Brain pericyte (primary cell): ENCODE results near the gene NFATC1.
"Not testable (repeated sequence)": the region's sequence is repeated elsewhere in the genome, so short reads cannot be mapped to it uniquely, and the experiment has no call there.

Source experiments
- DNase-seq: peaks from one replicate; pipeline ENCODE4 v3.0.0-alpha.2; 2012; ENCODE audit warnings: low read depth, low spot score

The NFATC1 gene

DNA sequence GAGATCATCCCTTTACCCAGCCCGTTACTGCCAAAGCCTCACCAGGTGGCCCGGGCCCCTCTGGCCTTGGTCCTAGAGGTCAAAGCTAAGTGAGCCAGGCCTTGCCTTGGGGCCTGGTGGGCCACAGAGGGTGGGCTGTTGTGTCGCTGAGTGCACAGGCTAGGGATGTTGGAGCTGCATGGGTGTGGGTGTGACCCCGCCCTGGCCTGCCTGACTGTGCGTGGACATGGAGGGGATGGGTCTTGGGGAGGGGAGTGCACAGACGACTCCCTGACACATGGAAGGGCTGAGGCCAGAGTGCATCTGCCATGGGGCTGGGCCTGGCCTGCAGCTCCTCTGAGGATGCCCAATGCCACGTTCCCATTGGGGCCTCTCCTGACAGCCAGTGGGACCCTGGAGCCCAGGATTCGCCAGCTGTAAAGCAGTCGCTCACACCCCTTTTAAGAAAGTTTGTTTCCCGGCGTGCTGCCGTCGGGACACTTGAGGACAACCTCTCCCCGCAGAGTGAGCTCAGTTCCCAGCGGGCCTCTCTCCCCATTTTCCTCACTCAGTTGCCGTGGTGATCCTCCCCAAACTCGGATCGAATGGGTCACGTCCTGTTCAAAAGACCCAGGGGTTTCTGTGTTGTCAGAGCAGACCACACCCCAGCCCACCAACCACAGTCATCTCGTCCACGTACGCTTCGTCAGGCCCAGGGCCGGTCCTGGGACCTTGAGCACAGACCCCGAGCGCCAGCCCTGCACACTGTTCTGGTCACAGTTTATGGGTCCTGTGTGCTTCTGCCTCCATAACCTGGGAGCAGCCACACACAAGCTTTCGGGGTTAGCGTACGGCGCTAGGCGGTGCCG, 93.5 kb downstream of the NFATC1 start:
- DNase-seq = no peak

DNA sequence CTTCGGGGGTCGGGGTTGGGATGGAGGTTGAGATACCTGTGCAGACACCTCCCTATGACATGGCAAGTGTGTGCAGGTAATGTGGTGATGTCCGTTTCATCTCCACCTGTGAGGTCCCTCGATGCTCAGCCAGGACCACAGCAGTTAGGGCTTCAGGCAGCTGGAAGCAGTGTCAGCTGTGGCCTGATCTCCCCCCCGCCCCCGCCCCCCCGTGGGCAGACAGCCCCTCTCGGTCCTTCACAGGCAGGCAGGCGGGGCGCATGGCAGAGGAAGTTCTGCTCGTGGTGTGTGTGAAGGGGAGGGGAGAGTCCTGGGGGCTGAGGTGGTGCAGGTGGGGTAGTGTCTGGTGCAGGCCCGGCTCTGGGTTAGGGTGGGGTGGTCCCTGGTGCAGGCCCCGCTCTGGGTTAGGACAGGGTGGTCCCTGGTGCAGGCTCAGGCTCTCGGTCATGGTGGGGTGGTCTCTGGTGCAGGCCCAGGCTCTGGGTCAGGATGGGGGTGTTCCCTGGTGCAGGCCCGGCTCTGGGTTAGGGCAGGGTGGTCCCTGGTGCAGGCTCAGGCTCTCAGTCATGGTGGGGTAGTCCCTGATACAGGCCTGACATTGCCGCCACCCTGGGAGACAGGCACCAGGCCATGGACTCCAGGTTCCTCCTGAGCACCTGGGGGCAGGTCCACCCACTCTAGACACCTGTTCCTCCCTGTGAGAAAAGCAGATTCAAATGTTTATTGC, 94.3 kb downstream of the NFATC1 start:
- DNase-seq = no peak

DNA sequence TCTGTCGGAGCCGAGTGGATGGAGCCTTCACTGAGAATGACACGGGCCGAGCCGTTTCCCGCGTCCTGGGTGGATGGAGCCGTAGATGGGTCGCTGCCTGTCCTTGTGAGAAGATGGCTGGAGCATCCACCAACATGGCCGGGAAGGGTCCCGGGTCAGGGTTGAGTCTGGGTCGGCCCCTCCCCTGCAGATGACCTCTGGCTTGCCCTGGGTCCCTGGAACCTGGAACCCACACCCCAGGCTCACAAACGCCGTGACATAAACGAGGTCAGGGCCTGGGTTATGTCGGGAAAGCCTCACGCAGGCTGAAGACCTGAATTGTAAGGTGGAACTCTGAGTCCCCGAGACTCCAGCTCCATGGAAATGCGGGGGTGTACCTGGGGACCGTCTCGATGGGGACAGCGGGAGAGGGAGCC, 94.9 kb downstream of the NFATC1 start:
- DNase-seq = no peak

DNA sequence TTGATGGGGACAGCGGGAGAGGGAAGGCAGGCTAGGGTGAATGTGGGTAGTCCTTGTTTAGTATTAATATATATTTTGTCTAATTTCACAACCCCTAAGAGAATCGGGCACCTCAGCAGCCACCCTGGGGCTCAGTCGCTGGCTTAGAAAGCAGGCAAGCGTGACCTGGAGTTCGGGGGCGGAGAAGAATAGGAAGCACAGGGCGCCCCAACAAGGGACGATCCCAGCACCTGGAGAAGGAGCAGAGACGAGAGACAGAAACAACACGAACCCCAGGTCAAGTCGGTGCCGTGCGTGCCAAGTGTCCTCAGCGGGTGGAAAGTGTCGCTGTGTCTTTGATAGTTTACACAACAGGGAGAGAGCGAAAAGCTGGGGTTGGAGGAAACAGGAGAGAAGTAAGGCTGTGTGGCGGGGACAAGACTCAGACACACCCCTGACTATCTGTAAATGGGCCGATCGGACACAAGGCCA, 95.4 kb downstream of the NFATC1 start:
- DNase-seq = no peak

DNA sequence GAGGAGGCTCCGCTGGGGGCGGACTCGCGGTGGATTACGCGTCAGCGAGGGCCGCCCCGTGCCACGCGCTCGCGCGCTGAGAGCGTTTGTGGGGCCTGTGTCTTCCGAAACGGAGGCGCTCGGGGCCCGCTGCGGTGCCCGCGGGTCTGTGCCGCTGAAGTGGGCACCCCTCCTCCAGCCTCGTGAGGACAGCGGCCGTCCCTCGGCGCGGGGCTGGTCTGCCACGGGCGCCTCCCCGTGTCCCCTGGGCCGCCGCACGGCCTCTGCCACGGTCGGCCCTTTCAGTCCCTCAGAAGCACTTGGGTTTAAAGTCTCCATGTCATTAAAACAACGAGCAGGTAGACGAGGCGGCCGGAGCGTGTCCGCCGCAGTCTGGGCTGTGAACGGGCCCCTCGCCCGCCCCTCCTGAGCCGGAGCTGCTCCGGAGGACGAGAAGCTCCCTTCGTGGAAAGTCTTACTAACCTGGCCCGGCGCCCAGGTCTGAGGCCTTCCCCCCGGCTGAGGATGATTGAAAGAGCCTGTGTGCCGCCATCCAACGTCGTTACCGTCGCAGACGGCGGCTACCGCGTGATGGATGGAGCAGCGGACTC, 97.6 kb downstream of the NFATC1 start:
- no peak for DNase-seq

DNA sequence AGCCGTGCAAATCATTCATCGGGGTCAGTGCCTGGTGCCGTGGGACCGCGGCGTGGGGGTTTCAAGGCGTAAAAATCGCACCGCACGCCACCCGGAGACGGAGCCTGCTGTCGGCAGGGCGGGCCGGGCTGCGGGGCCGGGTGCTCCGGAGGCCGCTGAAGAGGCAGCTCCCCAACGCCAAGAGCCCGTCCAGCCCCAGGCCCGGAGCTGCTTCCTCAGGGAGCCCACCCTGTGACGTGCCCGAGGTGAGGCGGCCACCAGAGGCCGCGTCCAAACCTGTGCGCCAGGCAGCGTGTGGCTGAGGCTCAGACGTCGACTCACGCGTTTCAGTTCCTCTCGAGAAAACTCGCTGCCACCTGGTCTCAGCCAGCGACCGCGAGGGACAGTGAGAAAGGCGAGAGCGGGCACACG, 98.1 kb downstream of the NFATC1 start:
- no peak for DNase-seq

DNA sequence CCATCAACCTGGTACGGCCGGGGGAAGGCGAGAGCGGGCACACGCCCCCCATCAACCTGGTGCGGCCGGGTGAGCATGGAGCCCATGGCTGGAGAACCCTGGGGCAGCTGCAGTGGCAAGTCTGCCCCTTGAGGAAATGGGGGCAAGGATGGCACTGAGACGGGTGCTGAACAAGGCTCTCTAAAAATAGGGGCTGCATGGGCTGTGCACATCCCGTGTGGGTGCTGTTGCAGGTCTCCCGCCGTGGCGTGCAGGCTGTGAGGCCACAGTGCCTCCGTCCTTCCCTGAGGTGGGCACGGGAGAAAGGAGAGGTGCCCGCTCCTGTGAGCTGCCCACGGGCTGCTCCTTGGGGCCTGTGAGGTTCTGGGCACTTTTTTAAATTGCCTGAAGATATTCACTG, 99.2 kb downstream of the NFATC1 start:
- no peak for DNase-seq

DNA sequence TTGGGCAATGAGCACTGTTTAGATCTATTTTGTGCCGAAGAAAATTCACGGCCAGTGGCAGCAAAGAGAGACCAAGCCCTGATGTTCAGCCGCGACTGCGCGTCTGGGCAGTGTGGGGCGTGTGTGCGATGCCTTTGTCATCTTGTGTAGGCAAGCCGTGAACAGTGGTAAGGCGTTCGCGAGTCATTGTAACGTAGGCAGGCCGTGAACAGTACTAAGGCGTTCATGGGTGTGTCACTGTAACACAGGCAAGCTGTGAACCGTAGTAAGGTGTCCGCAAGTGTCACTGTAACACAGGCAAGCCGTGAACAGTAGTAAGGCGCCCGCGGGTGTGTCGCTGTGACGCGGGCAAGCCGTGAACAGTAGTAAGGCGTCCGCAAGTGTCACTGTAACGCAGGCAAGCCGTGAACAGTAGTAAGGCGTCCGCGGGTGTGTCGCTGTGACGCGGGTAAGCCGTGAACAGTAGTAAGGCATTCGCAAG, 99.9 kb downstream of the NFATC1 start:
- no peak for DNase-seq

DNA sequence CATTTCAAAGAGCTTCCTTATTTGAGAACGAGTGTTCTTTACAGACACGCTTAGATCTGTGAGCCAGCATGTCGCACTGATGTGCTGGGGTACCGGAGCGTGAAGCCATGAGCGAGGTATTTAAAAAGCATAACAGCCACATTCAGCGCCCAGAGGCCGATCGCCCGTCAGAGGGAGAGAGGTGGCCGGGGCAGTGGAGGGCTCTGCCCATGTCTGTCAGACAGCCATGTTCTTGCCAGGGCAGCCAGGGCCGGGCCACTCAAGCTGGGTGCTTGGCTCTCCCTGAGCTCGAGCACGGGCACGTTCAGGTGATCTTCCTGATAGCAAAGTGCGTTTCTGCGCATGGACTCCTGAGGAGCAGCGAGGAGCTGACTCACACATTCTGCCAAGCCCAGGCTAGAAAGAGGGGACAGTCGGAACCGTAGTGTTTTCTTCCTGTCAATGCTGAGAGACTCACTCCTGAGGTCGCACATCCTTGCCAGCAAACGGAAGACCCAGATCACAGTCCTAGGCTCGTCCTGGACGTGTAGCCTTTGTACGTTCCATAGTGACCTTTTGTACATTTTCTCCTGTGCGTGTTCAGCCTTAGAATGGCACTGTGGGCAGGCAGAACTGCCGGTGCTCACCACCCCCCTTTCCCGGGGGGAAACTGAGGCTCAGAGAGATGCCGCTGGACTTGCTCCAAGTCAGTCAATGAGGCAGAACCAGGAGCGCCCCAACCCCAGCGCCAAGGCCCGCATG, 100.7 kb downstream of the NFATC1 start:
- no peak for DNase-seq

DNA sequence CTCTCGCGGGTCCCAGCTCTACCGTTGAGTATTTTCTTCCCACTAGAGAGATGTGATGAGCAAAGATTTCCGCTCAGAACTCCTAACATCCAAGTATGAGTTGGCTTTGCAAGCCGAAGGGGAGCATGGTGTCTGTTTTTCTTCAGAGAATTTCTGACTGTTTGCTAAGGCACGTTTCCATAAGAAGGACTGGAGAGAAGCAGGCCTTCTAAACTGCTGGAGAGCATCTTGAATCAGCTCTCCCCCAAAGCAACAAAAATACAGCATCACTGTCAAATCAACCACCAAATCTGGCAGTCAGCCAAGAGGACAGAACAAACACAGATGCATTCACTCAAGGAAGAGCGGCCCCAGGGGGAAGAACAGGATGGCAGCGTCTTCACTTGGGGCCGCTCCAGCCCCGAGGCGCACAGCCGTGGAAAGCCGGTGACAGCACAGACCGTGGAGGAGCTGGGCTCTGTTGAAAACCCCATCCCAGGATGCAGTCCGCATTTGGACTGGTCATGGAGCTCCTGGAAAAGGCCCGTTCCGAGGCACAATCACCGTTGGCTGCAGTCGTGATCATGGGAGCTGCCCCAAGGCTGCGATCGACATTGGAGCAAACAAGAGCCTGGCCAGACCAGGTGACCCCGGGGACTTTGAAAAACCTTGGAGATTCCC, 101.4 kb downstream of the NFATC1 start:
- peak; percentile 50 for DNase-seq

DNA sequence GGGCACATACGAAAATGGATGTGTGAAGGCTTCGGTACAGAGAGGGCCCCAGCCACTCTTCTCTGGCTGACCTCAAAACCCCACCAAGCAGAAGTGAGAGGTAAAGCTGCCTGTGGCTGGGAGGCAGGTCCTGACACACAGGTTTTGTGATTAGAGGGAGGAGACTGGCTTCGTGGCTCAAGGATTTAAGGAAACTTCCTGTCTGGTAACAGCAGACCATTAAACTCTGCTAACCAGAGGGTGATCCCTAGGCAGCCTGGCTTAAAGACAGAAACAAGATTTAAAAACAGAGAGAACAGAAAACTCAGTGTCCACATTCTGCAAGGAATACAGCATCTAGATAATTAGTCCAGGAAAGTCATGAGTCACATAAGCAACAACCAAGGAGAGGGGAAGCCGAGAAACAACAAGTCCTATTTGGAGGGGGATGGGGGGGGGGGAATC, 101.9 kb downstream of the NFATC1 start:
- DNase-seq = no peak

DNA sequence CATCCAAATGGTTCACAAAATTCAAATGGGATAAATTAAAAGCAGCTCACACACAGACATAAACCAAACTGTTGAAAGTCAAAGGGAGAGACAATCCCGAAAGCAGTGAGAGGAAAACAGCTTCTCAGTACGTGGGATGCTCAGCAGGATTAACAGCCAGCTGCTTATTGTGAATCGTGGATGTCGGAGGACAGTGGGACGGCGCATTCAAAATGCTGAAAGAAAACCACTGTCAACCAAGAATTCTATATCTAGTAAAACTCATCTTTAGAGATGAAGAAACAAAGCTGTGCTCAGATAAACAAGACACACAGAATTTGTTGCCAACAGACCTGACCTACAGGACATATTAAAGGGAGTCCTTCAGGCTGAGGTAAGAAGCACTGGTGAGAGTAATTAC, 102.9 kb downstream of the NFATC1 start:
- no peak for DNase-seq

DNA sequence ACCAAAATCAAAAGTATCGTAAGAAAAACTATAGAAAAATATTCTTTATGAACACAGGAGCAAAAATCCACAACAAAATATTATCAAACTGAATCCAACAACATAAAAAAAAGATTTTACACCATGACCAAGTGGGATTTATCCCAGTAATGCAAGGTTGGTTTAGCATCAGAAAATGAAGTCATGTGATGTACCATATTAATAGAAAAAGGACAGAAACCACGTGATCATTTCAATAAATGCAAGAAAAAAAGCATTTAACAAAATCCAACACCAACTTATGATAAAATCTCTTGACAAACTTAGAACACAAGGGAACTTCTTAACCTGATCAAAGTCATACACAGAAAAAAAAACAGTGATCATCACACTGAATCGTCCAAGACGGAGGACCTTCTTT, 105.3 kb downstream of the NFATC1 start:
- no peak for DNase-seq

DNA sequence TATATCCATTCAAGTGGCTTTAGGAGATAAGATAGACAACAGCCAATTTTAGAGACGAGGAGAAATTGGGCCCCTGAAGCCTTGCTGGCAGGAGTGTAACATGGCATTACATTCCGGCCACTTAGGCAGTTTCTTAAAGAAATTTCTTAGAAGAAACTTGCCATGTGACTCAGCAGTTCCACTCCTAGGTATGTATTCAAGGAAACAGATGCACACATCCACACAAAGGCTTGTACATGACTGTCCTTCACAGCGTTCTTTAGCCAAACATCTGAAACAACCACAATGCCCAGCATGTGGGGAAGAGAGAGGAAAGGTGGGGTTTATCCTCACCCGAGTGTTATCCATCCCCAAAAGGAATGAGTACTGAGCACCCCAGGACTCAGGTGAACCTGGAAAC, 107.1 kb downstream of the NFATC1 start:
- DNase-seq = no peak

DNA sequence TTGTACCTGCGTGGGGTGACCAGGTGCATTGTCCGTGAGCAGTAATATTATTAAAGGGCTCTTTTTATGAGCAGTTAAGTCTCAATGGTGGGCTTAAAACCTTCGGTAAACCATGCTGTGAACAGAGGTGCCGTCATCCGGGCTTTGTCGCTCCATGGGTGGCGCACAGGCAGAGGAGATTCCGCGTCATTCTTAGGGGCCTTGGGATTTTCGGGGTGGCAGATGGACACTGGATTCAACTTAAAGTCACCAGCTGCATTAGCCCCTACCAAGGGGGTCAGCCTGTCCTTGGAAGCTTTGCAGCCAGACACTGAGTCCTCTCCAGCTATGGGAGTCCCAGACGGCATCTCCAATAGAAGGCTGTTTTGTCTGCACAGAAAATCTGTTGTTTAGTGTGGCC, 107.7 kb downstream of the NFATC1 start:
- no peak for DNase-seq

DNA sequence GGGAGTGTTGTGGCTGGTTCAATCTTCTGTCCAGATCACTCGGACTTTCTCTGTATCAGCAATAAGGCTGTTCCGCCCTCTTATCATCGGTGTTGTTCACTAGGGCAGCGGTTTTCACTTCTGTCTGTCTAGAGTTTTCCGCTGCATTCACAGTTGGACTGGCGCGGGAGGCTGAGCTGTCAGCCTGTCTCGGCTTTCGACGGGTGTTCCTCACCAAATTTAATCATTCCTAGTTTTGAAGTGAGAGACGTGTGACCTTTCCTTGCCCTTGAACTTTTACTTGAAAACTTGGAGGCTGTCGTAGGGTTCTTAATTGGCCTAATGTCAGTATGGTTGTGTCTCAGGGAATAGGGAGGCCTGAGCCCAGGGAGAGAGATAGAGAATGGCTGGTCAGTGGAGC, 108.3 kb downstream of the NFATC1 start:
- DNase-seq = no peak

DNA sequence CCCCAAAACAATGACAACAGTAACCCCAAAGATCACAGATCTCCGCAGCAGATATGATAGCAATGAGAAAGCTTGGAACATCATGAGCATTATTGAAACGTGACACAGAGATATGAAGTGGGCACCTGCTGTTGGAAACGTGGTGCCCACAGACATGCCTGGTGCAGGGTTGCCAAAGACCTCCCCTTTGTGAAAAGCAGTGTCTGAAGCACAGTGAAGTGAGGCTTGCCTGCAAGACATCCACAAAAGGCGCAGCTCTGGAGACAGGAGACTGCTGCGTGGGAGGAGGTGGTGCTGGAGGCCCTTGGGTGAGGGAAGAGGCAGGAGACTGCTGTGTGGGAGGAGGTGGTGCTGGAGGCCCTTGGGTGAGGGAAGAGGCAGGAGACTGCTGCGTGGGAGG, 108.8 kb downstream of the NFATC1 start:
- DNase-seq = not testable (repeated sequence)

DNA sequence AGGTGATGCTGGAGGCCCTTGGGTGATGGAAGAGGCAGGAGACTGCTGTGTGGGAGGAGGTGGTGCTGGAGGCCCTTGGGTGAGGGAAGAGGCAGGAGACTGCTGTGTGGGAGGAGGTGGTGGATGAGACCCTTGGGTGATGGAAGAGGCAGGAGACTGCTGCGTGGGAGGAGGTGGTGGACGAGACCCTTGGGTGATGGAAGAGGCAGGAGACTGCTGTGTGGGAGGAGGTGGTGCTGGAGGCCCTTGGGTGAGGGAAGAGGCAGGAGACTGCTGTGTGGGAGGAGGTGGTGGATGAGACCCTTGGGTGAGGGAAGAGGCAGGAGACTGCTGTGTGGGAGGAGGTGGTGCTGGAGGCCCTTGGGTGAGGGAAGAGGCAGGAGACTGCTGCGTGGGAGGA, 109.7 kb downstream of the NFATC1 start:
- DNase-seq = not testable (repeated sequence)

DNA sequence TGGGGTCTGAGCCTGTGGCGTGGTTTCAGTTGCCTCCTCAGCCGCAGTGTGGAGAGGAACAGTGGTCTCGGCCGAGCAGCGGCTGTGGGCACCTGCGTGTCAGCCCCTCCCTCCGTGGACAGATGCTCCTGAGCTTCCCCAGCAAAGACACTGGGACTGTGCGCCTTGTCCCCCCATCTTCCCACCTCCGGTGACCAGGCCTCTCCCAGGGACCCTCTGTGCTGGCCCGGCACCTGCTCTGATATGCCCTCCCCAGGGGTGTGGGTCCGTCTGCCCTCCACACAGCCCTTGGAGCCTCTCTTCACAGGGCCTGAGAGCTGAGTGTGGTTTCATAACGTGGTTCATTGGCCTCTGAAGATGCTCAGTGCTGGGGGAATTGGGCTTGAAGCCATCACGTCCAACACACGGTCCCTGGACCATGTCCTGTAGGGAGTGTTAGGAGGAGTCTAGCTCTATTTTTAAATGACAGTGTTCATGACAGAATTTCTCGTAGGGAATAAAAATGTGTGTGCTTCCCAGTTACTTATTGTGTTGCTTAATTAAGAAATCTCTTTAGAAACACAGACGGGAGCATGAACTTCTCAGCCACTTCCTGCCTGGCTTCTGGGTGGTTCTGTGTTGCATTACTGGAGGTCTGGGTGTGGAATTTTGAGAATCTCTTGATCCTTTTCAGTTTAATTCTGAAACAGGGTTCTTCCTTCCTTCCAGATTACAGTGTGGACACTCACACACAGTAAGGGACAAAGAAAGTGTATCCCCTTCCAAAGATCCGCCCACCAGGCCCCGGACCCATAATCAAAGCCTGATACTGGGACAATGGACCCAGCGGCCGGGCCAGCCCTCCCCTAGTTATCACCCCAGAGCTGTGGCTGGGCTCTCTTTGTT, 110.7 kb downstream of the NFATC1 start:
- DNase-seq = no peak

DNA sequence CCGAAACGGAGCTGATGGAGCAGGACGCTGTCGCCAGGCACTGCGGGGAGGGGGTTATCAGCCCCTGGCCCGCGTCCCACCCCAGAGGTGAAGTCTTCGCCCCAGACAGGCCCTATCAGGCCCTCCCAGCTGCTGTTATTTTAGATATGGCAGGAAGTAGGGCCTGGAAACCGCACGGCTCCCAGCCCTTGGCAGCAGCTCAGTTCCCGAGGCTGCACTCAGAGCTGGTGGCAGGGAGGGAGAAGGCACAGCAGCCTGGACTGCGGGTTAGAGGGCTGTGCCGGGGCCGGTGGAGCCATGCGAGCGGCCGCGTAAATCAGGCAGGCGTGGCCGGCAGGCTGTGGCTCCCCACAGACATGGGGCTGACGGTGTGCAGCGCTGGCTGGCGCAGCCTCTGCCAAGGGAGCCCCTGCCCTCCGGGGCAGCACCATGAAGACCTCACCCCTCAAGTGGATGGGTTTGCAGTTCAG, 111.4 kb downstream of the NFATC1 start:
- no peak for DNase-seq
